Measurements from ENCODE around the gene P2RY6.

GRCh38 chr11:73277467-73277866 is 5.3 kb downstream of the P2RY6 start:
- TF ChIP-seq CTCF (conservative IDR thresholded peaks at IDR 0.05; ENCODE audit: low read length), result no peak
- TF ChIP-seq EZH2phosphoT487 (IDR thresholded peaks at IDR 0.05; ENCODE audit: borderline replicate concordance), result no peak
